ENCODE data around the gene CCDC183.
"Not testable (repeated sequence)": the region's sequence is repeated elsewhere in the genome, so short reads cannot be mapped to it uniquely, and the experiment has no call there.

DNA sequence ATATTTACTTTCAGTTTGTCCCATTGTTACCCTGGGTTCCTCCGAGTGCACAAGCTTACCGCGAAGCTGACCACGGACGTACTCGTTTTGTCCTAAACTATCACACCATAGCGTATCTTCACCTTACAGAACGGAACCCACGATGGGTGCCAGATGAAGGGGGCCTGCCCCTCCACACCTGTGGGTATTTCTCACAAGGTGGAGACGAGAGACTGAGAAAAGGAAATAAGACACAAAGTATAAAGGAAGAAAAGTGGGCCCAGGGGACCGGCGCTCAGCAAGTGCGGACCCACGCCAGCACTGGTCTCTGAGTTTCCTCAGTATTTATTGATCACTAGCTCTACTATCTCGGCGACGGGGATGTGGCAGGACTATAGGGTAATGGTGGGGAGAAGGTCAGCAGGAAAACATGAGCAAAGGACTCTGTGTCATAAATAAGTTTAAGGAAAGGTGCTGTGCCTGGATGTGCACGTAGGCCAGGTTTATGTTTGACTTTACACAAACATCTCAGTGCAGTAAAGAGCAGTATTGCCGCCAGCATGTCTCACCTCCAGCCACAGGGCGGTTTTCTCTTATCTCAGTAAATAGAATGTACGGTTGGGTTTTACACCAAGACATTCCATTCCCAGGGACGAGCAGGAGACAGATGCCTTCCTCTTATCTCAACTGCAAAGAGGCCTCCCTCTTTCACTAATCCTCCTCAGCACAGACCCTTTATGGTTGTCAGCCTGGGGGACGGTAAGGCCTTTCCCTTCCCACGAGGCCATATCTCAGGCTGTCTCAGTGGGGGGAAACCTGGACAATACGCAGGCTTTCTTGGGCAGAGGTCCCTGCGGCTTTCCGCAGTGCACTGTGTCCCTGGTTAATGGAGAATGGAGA, 7.3 kb upstream of the CCDC183 start:
- not testable (repeated sequence) for TF ChIP-seq MXI1 (IDR thresholded peaks at IDR 0.05; ENCODE audit: borderline replicate concordance, low read depth, low read length); BHLHE40 (IDR thresholded peaks at IDR 0.05; ENCODE audit: low read depth, low read length); RCOR1 (IDR thresholded peaks at IDR 0.05; ENCODE audit: insufficient replicate concordance, low read length); RAD21 (IDR thresholded peaks at IDR 0.05; ENCODE audit: low read length); POLR2A (IDR thresholded peaks at IDR 0.05; ENCODE audit: low read depth, low read length); SMC3 (IDR thresholded peaks at IDR 0.05; ENCODE audit: low read depth, low read length); RFX5 (IDR thresholded peaks at IDR 0.05; ENCODE audit: low read depth, low read length)
- TF ChIP-seq, protein P1, sequence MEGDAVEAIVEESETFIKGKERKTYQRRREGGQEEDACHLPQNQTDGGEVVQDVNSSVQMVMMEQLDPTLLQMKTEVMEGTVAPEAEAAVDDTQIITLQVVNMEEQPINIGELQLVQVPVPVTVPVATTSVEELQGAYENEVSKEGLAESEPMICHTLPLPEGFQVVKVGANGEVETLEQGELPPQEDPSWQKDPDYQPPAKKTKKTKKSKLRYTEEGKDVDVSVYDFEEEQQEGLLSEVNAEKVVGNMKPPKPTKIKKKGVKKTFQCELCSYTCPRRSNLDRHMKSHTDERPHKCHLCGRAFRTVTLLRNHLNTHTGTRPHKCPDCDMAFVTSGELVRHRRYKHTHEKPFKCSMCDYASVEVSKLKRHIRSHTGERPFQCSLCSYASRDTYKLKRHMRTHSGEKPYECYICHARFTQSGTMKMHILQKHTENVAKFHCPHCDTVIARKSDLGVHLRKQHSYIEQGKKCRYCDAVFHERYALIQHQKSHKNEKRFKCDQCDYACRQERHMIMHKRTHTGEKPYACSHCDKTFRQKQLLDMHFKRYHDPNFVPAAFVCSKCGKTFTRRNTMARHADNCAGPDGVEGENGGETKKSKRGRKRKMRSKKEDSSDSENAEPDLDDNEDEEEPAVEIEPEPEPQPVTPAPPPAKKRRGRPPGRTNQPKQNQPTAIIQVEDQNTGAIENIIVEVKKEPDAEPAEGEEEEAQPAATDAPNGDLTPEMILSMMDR (conservative IDR thresholded peaks at IDR 0.05; ENCODE audit: low read depth, low read length): not testable (repeated sequence)
- TF ChIP-seq, protein P2, sequence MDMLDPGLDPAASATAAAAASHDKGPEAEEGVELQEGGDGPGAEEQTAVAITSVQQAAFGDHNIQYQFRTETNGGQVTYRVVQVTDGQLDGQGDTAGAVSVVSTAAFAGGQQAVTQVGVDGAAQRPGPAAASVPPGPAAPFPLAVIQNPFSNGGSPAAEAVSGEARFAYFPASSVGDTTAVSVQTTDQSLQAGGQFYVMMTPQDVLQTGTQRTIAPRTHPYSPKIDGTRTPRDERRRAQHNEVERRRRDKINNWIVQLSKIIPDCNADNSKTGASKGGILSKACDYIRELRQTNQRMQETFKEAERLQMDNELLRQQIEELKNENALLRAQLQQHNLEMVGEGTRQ (IDR thresholded peaks at IDR 0.05; ENCODE audit: low read depth, low read length): not testable (repeated sequence)
